ENCODE data around the gene C19orf44.
"Not testable (repeated sequence)": the region's sequence is repeated elsewhere in the genome, so short reads cannot be mapped to it uniquely, and the experiment has no call there.

Gene C19orf44

DNA sequence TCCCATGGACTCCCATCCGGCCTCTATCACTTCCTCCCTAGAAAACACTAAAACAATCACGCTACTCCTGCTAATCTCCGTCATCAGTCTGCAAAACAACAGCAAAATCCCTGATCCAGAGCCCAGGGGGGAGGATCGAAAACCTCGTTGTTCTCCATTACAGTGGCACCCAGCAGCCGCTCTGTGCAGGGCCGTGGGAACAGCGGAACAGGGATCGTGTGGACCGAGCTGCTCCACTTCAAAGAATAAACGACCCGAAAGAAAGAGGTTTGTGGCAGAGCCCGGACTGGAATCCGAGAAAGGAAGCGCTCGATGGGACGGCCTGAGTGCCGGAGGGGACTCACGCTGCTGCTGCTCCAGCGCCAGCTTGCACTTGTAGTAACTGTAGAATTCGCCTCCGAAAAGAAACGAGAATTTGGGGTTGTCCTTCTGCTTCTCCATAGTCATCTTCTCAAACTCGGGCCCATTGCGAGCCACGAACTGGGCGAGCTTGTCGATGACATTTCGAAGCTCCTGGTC is 45.4 kb downstream of the C19orf44 start:
- Histone ChIP-seq H3K4me2 (ENCODE audit: low read length) (peak overlapping the region; percentile 85), H3K79me2 (ENCODE audit: low read length) (peaks cover 82% of the 10 kb centered on the region), H3K9ac (ENCODE audit: low read length) (peak overlapping the region; percentile 84), H2AFZ (ENCODE audit: low read depth, low read length) (peak overlapping the region; percentile 19; the same call in 1 of the 2 replicates), H3K36me3 (replicated peaks; ENCODE audit: low read depth, low read length) (peaks cover 40% of the 10 kb centered on the region), H3K4me3 (ENCODE audit: low read length) (peak overlapping the region; percentile 96), H4K20me1 (ENCODE audit: insufficient read depth, low read length) (peaks cover 36% of the 10 kb centered on the region), H3K27ac (ENCODE audit: low read length) (peak overlapping the region; percentile 72), H3K4me1 (ENCODE audit: low read length) (peaks cover 16% of the 10 kb centered on the region), H3K27me3 (ENCODE audit: low read depth, low read length) (no peaks in the 10 kb centered on the region), H3K9me3 (ENCODE audit: insufficient read depth, low read length) (no peaks in the 10 kb centered on the region)
- TF ChIP-seq, protein P1, sequence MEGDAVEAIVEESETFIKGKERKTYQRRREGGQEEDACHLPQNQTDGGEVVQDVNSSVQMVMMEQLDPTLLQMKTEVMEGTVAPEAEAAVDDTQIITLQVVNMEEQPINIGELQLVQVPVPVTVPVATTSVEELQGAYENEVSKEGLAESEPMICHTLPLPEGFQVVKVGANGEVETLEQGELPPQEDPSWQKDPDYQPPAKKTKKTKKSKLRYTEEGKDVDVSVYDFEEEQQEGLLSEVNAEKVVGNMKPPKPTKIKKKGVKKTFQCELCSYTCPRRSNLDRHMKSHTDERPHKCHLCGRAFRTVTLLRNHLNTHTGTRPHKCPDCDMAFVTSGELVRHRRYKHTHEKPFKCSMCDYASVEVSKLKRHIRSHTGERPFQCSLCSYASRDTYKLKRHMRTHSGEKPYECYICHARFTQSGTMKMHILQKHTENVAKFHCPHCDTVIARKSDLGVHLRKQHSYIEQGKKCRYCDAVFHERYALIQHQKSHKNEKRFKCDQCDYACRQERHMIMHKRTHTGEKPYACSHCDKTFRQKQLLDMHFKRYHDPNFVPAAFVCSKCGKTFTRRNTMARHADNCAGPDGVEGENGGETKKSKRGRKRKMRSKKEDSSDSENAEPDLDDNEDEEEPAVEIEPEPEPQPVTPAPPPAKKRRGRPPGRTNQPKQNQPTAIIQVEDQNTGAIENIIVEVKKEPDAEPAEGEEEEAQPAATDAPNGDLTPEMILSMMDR (IDR thresholded peaks at IDR 0.05; ENCODE audit: low read depth, low read length): no peak
- TF ChIP-seq EZH2phosphoT487 (IDR thresholded peaks at IDR 0.05; ENCODE audit: low read depth): no peak

DNA sequence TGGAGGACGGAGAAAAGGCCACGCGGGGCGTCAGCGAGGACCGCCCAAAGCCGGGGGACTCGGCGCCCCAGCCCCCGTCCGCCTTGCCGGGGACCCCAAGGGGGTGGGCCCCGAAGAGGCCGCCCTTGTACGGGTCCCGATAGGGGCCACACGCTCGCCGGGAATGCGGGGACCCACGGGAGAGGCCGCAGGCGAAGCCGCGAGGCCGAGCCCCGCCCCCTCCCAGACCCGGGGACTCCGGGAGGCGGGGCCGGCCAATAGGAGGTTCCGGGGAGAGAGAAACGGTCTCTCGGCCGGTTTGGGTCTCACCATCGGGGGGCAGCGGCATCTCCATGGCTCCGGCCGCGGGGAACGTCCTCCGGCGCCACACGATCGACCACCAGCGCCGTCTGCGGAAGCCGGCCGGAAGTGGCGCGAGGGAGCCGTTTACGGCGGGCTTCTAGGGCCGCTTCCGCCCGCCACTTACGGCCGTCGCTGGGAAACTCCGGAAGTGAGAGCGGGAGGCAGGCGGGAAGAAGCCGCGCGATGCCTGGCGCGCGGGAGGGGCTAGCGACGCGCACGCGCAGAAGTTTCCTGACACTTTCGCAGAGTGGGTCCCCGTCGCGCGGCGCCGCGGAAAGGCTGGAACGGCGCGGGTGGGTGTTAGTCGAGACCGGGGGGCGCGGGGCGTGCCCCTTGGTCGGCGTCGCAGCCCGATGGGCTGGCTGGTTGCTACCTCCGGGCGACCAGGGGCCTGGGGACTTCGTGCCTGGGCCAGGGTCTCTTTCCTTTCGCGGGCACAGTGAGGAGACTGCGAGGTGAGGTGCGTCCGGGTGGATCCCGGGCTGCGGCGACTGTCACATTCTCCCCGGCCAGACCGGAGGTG is 46.1 kb downstream of the C19orf44 start, which contains the start of gene CHERP:
CHERP (minus strand) TSS at position 393 of the 865 bp plus-strand sequence; CDS start at position 334, 59 bp downstream.
- Histone ChIP-seq H3K27ac (ENCODE audit: low read length) (peak within 1 kb of the TSS; percentile 72), H3K4me1 (ENCODE audit: low read length) (peaks cover 16% of the 10 kb centered on the region), H3K9ac (ENCODE audit: low read length) (peak within 1 kb of the TSS; percentile 84), H3K4me2 (ENCODE audit: low read length) (peak within 1 kb of the TSS; percentile 95), H3K79me2 (ENCODE audit: low read length) (peaks cover 75% of the 10 kb centered on the region), H4K20me1 (ENCODE audit: insufficient read depth, low read length) (peaks cover 29% of the 10 kb centered on the region), H3K36me3 (replicated peaks; ENCODE audit: low read depth, low read length) (peaks cover 35% of the 10 kb centered on the region), H3K9me3 (ENCODE audit: insufficient read depth, low read length) (no peaks in the 10 kb centered on the region), H3K27me3 (ENCODE audit: low read depth, low read length) (no peaks in the 10 kb centered on the region), H3K4me3 (ENCODE audit: low read length) (peak within 1 kb of the TSS; percentile 96), H2AFZ (ENCODE audit: low read depth, low read length) (peak within 1 kb of the TSS; percentile 28; the same call in 1 of the 2 replicates)
- no peak for TF ChIP-seq EZH2phosphoT487 (IDR thresholded peaks at IDR 0.05; ENCODE audit: low read depth)
- TF ChIP-seq, protein P1 (IDR thresholded peaks at IDR 0.05; ENCODE audit: low read depth, low read length): no peak

DNA sequence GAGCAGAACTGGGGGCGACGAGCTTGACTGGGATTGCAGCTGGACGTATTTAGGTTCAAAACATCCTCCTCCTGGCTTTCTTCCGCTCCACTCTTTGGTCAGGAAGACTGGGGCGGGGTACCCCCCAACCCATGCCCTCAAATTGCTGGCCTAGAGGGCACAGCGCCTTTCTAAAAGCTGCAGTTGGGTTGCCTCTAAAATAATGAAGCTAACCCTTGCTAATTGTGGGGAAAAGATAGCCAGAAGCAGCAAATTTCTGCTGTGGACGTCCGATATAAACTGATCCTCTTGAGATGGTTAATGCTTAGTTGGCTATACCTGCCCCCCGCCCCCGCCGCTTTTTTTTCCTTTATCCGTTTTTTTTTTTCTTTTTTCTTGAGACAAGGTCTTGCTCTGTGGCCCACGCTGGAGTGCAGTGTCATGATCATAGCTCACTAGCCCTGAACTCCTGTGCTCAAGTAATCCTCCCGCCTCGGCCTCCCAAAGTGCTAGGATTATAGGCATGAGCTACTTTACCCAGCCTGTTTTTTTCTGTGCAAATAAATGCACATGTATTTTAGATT is 46.8 kb downstream of the C19orf44 start:
- H3K36me3 ChIP-seq (replicated peaks; ENCODE audit: low read depth, low read length): peaks cover 28% of the 10 kb centered on the region
- H2AFZ ChIP-seq (ENCODE audit: low read depth, low read length): peak overlapping the region; percentile 28; the same call in 1 of the 2 replicates
- peak overlapping the region; percentile 84 for H3K9ac ChIP-seq (ENCODE audit: low read length)
- H3K79me2 ChIP-seq (ENCODE audit: low read length): peaks cover 68% of the 10 kb centered on the region
- peak overlapping the region; percentile 72 for H3K27ac ChIP-seq (ENCODE audit: low read length)
- H3K4me3 ChIP-seq (ENCODE audit: low read length): peak overlapping the region; percentile 96
- no peaks in the 10 kb centered on the region for H3K9me3 ChIP-seq (ENCODE audit: insufficient read depth, low read length)
- peaks cover 22% of the 10 kb centered on the region for H4K20me1 ChIP-seq (ENCODE audit: insufficient read depth, low read length)
- H3K27me3 ChIP-seq (ENCODE audit: low read depth, low read length): no peaks in the 10 kb centered on the region
- H3K4me1 ChIP-seq (ENCODE audit: low read length): peaks cover 16% of the 10 kb centered on the region
- H3K4me2 ChIP-seq (ENCODE audit: low read length): peak overlapping the region; percentile 95
- TF ChIP-seq EZH2phosphoT487 (IDR thresholded peaks at IDR 0.05; ENCODE audit: low read depth): no peak
- TF ChIP-seq, protein P1 (IDR thresholded peaks at IDR 0.05; ENCODE audit: low read depth, low read length): no peak

DNA sequence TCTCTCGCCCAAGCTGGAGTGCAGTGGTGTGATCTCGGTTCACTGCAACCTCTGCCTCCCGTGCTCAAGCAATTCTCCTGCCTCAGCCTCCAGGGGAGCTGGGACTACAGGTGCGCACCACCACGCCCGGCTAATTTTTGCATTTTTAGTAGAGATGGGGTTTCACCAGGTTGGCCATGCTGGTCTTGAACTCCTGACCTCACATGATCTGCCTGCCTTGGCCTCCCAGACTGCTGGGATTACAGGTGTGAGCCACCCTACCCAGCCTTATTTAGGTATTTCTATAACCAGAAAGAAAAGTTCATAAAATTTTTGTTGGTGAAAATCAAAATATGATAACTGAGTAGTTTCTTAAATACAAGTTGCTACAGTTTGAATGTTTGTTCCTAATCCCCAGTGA is 47.5 kb downstream of the C19orf44 start:
- Histone ChIP-seq H3K79me2 (ENCODE audit: low read length) (peaks cover 61% of the 10 kb centered on the region), H3K9ac (ENCODE audit: low read length) (peak overlapping the region; percentile 84; the same call in 1 of the 2 replicates), H3K4me2 (ENCODE audit: low read length) (peak overlapping the region; percentile 95), H3K36me3 (replicated peaks; ENCODE audit: low read depth, low read length) (peaks cover 22% of the 10 kb centered on the region), H3K4me1 (ENCODE audit: low read length) (peaks cover 16% of the 10 kb centered on the region), H4K20me1 (ENCODE audit: insufficient read depth, low read length) (peaks cover 19% of the 10 kb centered on the region), H3K4me3 (ENCODE audit: low read length) (peak overlapping the region; percentile 96)
- not testable (repeated sequence) for H3K27me3 ChIP-seq (ENCODE audit: low read depth, low read length); H2AFZ ChIP-seq (ENCODE audit: low read depth, low read length); H3K9me3 ChIP-seq (ENCODE audit: insufficient read depth, low read length); H3K27ac ChIP-seq (ENCODE audit: low read length)

Data from OCI-LY3 (cell line).